Measurements from ENCODE around the gene USP8.

GRCh38 chr15:50543556-50543955 lies 119.4 kb downstream of the USP8 start:
- no peak for TF ChIP-seq CTCF (IDR thresholded peaks at IDR 0.05)
- TF ChIP-seq EZH2 (IDR thresholded peaks at IDR 0.05): no peak
- TF ChIP-seq EZH2phosphoT487 (IDR thresholded peaks at IDR 0.05): no peak

All from neural progenitor cell (in vitro differentiated cells).